ENCODE results near the gene PCLAF.

Gene PCLAF

GRCh38 chr15:64361259-64361658 lies 20.0 kb downstream of the PCLAF start:
- Histone ChIP-seq H3K79me2 (ENCODE audit: low read length) (no peaks in the 10 kb centered on the region), H3K4me3 (ENCODE audit: low read length) (no peak overlapping the region), H3K4me2 (ENCODE audit: low read length) (no peak overlapping the region), H4K20me1 (ENCODE audit: insufficient read depth, low read length) (no peaks in the 10 kb centered on the region), H3K36me3 (replicated peaks; ENCODE audit: low read depth, low read length) (peaks cover 9% of the 10 kb centered on the region), H2AFZ (ENCODE audit: low read depth, low read length) (no peak overlapping the region), H3K4me1 (ENCODE audit: low read length) (peaks cover 5% of the 10 kb centered on the region), H3K27ac (ENCODE audit: low read length) (no peak overlapping the region), H3K9ac (ENCODE audit: low read length) (no peak overlapping the region), H3K9me3 (ENCODE audit: insufficient read depth, low read length) (no peaks in the 10 kb centered on the region), H3K27me3 (ENCODE audit: low read depth, low read length) (no peaks in the 10 kb centered on the region)
- TF ChIP-seq EZH2phosphoT487 (IDR thresholded peaks at IDR 0.05; ENCODE audit: low read depth) (no peak), CTCF (IDR thresholded peaks at IDR 0.05; ENCODE audit: low read depth, low read length) (no peak)

GRCh38 chr15:64356710-64357040 lies 24.6 kb downstream of the PCLAF start:
- H3K9me3 ChIP-seq (ENCODE audit: insufficient read depth, low read length): no peaks in the 10 kb centered on the region
- peak overlapping the region; percentile 88 for H3K4me3 ChIP-seq (ENCODE audit: low read length)
- peak overlapping the region; percentile 40 for H3K9ac ChIP-seq (ENCODE audit: low read length)
- H3K4me1 ChIP-seq (ENCODE audit: low read length): peaks cover 13% of the 10 kb centered on the region
- H2AFZ ChIP-seq (ENCODE audit: low read depth, low read length): peak overlapping the region; percentile 83
- H3K27ac ChIP-seq (ENCODE audit: low read length): peak overlapping the region; percentile 42
- peaks cover 23% of the 10 kb centered on the region for H3K79me2 ChIP-seq (ENCODE audit: low read length)
- H3K4me2 ChIP-seq (ENCODE audit: low read length): peak overlapping the region; percentile 92
- no peaks in the 10 kb centered on the region for H3K27me3 ChIP-seq (ENCODE audit: low read depth, low read length)
- no peaks in the 10 kb centered on the region for H3K36me3 ChIP-seq (replicated peaks; ENCODE audit: low read depth, low read length)
- TF ChIP-seq EZH2phosphoT487 (IDR thresholded peaks at IDR 0.05; ENCODE audit: low read depth) (no peak), CTCF (IDR thresholded peaks at IDR 0.05; ENCODE audit: low read depth, low read length) (no peak)
- no peaks in the 10 kb centered on the region for H4K20me1 ChIP-seq (ENCODE audit: insufficient read depth, low read length)

GRCh38 chr15:64355944-64356709 lies 25.1 kb downstream of the PCLAF start, which contains the start of gene CSNK1G1:
Gene CSNK1G1, minus strand, starts transcription at chr15:64356173. Its CDS starts 55,674 bp downstream, at chr15:64300499.
- no peaks in the 10 kb centered on the region for H3K36me3 ChIP-seq (replicated peaks; ENCODE audit: low read depth, low read length)
- H3K4me2 ChIP-seq (ENCODE audit: low read length): peak within 1 kb of the TSS; percentile 92
- peak within 1 kb of the TSS; percentile 83 for H2AFZ ChIP-seq (ENCODE audit: low read depth, low read length)
- H3K9me3 ChIP-seq (ENCODE audit: insufficient read depth, low read length): no peaks in the 10 kb centered on the region
- H3K9ac ChIP-seq (ENCODE audit: low read length): peak within 1 kb of the TSS; percentile 88
- peak within 1 kb of the TSS; percentile 60 for H3K27ac ChIP-seq (ENCODE audit: low read length)
- H3K4me1 ChIP-seq (ENCODE audit: low read length): peaks cover 13% of the 10 kb centered on the region
- H3K79me2 ChIP-seq (ENCODE audit: low read length): peaks cover 29% of the 10 kb centered on the region
- TF ChIP-seq EZH2phosphoT487 (IDR thresholded peaks at IDR 0.05; ENCODE audit: low read depth): no peak
- peak; percentile 53 for TF ChIP-seq CTCF (IDR thresholded peaks at IDR 0.05; ENCODE audit: low read depth, low read length)
- H4K20me1 ChIP-seq (ENCODE audit: insufficient read depth, low read length): no peaks in the 10 kb centered on the region
- H3K4me3 ChIP-seq (ENCODE audit: low read length): peak within 1 kb of the TSS; percentile 88
- H3K27me3 ChIP-seq (ENCODE audit: low read depth, low read length): no peaks in the 10 kb centered on the region

- H3K4me1 ChIP-seq (ENCODE audit: low read length): peaks cover 13% of the 10 kb centered on the region
- H3K36me3 ChIP-seq (replicated peaks; ENCODE audit: low read depth, low read length): no peaks in the 10 kb centered on the region
- H3K4me2 ChIP-seq (ENCODE audit: low read length): peak overlapping the region; percentile 92
- no peaks in the 10 kb centered on the region for H3K9me3 ChIP-seq (ENCODE audit: insufficient read depth, low read length)
- peaks cover 30% of the 10 kb centered on the region for H3K79me2 ChIP-seq (ENCODE audit: low read length)
- peak overlapping the region; percentile 88 for H3K9ac ChIP-seq (ENCODE audit: low read length)
- no peaks in the 10 kb centered on the region for H3K27me3 ChIP-seq (ENCODE audit: low read depth, low read length)
- H2AFZ ChIP-seq (ENCODE audit: low read depth, low read length): peak overlapping the region; percentile 24; the same call in 1 of the 2 replicates
- no peaks in the 10 kb centered on the region for H4K20me1 ChIP-seq (ENCODE audit: insufficient read depth, low read length)
- no peak for TF ChIP-seq CTCF (IDR thresholded peaks at IDR 0.05; ENCODE audit: low read depth, low read length)
- no peak for TF ChIP-seq EZH2phosphoT487 (IDR thresholded peaks at IDR 0.05; ENCODE audit: low read depth)
- peak overlapping the region; percentile 60 for H3K27ac ChIP-seq (ENCODE audit: low read length)
- peak overlapping the region; percentile 88 for H3K4me3 ChIP-seq (ENCODE audit: low read length)
Observed at GRCh38 chr15:64355348-64355943, 25.8 kb downstream of the PCLAF start.
